ENCODE measurements around the gene MGLL. TPM values are rescaled to one million over a fixed set of nuclear protein-coding genes. Genes with fewer than 3 reads are reported as not detected.

The MGLL gene
- total RNA-seq, 2 experiments from 2014 or later: 19.2 to 21.6 TPM

- Histone ChIP-seq H3K4me1 (ENCODE audit: insufficient read depth, low read length, poor library complexity, severe bottlenecking) (peaks cover 15% of the 10 kb centered on the region), H3K4me2 (ENCODE audit: low read length) (no peak overlapping the region), H3K9me2 (ENCODE audit: insufficient read depth, low read length) (no peaks in the 10 kb centered on the region), H3K36me3 (ENCODE audit: insufficient read depth, low read length) (no peaks in the 10 kb centered on the region), H4K20me1 (ENCODE audit: insufficient read depth, low read length) (no peaks in the 10 kb centered on the region), H3K27ac (ENCODE audit: low read depth, low read length, poor library complexity, severe bottlenecking) (no peak overlapping the region), H3K4me3 (ENCODE audit: low read depth, low read length, poor library complexity, severe bottlenecking) (no peak overlapping the region), H3K79me2 (ENCODE audit: insufficient read depth, low read depth, low read length) (no peaks in the 10 kb centered on the region), H3K9me3 (ENCODE audit: low read length) (no peaks in the 10 kb centered on the region), H2AFZ (ENCODE audit: low read length) (no peak overlapping the region)
- DNase-seq (ENCODE audit: low spot score): no peak
- TF ChIP-seq EZH2phosphoT487 (IDR thresholded peaks at IDR 0.05; ENCODE audit: borderline replicate concordance, low read depth, low read length) (no peak), CTCF (conservative IDR thresholded peaks at IDR 0.05; ENCODE audit: low read length) (no peak)
- ChIA-PET CTCF (ENCODE audit: unreplicated experiment) (no interaction called here), POLR2A (interaction anchor here (1.6 kb wide), 1 partner anchor 13 kb away, joined by 8 read pairs; no protein-coding TSS in a partner anchor)
- intact Hi-C loops (cut with micrococcal nuclease; ENCODE audit: unreplicated experiment): no loop called here
- no TSS peak for BruUV-seq (replicated peaks)
These were observed 59.0 kb downstream of the MGLL start for GRCh38 chr3:127763337-127763736.

- no peak for TF ChIP-seq EZH2phosphoT487 (IDR thresholded peaks at IDR 0.05; ENCODE audit: borderline replicate concordance, low read depth, low read length)
- no peaks in the 10 kb centered on the region for H3K9me2 ChIP-seq (ENCODE audit: insufficient read depth, low read length)
- H2AFZ ChIP-seq (ENCODE audit: low read length): peak overlapping the region; percentile 48; the same call in 1 of the 2 replicates
- H3K79me2 ChIP-seq (ENCODE audit: insufficient read depth, low read depth, low read length): no peaks in the 10 kb centered on the region
- H3K4me3 ChIP-seq (ENCODE audit: low read depth, low read length, poor library complexity, severe bottlenecking): no peak overlapping the region
- ChIA-PET CTCF (ENCODE audit: unreplicated experiment) (interaction anchor here (0.6 kb wide), 1 partner anchor 155 kb away, joined by 3 read pairs; no protein-coding TSS in a partner anchor), POLR2A (interaction anchor here (0.6 to 1.6 kb wide), 5 partner anchors 12 to 34 kb away, joined by 3 to 8 read pairs (median 4); no protein-coding TSS in a partner anchor)
- peak overlapping the region; percentile 31; the same call in 1 of the 2 replicates for H3K4me2 ChIP-seq (ENCODE audit: low read length)
- H3K36me3 ChIP-seq (ENCODE audit: insufficient read depth, low read length): no peaks in the 10 kb centered on the region
- peaks cover 15% of the 10 kb centered on the region for H3K4me1 ChIP-seq (ENCODE audit: insufficient read depth, low read length, poor library complexity, severe bottlenecking)
- no peaks in the 10 kb centered on the region for H4K20me1 ChIP-seq (ENCODE audit: insufficient read depth, low read length)
- H3K9me3 ChIP-seq (ENCODE audit: low read length): no peaks in the 10 kb centered on the region
- no TSS peak for BruUV-seq (replicated peaks)
- no peak overlapping the region for H3K27ac ChIP-seq (ENCODE audit: low read depth, low read length, poor library complexity, severe bottlenecking)
- intact Hi-C loops (cut with micrococcal nuclease; ENCODE audit: unreplicated experiment): no loop called here
- DNase-seq (ENCODE audit: low spot score): no peak
These were observed 59.6 kb downstream of the MGLL start for GRCh38 chr3:127762787-127763105.

- H3K4me3 ChIP-seq (ENCODE audit: low read depth, low read length, poor library complexity, severe bottlenecking): no peak overlapping the region
- DNase-seq (ENCODE audit: low spot score): peak; percentile 55
- peak overlapping the region; percentile 48 for H2AFZ ChIP-seq (ENCODE audit: low read length)
- ChIA-PET CTCF (ENCODE audit: unreplicated experiment) (interaction anchor here (0.6 kb wide), 1 partner anchor 155 kb away, joined by 3 read pairs; no protein-coding TSS in a partner anchor), POLR2A (interaction anchor here (0.6 to 1.6 kb wide), 7 partner anchors 12 to 1719 kb away, joined by 3 to 8 read pairs (median 4); no protein-coding TSS in a partner anchor)
- no peaks in the 10 kb centered on the region for H3K79me2 ChIP-seq (ENCODE audit: insufficient read depth, low read depth, low read length)
- no TSS peak for BruUV-seq (replicated peaks)
- H3K36me3 ChIP-seq (ENCODE audit: insufficient read depth, low read length): no peaks in the 10 kb centered on the region
- no peaks in the 10 kb centered on the region for H3K9me3 ChIP-seq (ENCODE audit: low read length)
- no peaks in the 10 kb centered on the region for H3K9me2 ChIP-seq (ENCODE audit: insufficient read depth, low read length)
- peaks cover 15% of the 10 kb centered on the region for H3K4me1 ChIP-seq (ENCODE audit: insufficient read depth, low read length, poor library complexity, severe bottlenecking)
- H3K4me2 ChIP-seq (ENCODE audit: low read length): peak overlapping the region; percentile 31
- intact Hi-C loops (cut with micrococcal nuclease; ENCODE audit: unreplicated experiment): no loop called here
- TF ChIP-seq EZH2phosphoT487 (IDR thresholded peaks at IDR 0.05; ENCODE audit: borderline replicate concordance, low read depth, low read length) (no peak), CTCF (conservative IDR thresholded peaks at IDR 0.05; ENCODE audit: low read length) (no peak)
- H4K20me1 ChIP-seq (ENCODE audit: insufficient read depth, low read length): no peaks in the 10 kb centered on the region
- H3K27ac ChIP-seq (ENCODE audit: low read depth, low read length, poor library complexity, severe bottlenecking): no peak overlapping the region
These were observed 60.1 kb downstream of the MGLL start for GRCh38 chr3:127762077-127762786.

Measured in OCI-LY7 (cell line).